AG20443 (cell line): ENCODE measurements around the gene STK35.

ENCODE experiments used
- DNase-seq: peaks from one replicate; pipeline ENCODE4 v3.0.0; 2012; ENCODE audit warnings: low spot score, mixed read lengths

Gene STK35

GRCh38 chr20:2101057-2101864 is at the start of gene STK35:
Gene STK35, plus strand, starts transcription at chr20:2101827. Its CDS starts 55 bp downstream, at chr20:2101882.
- DNase-seq, result peak; percentile 87

GRCh38 chr20:2051946-2052345 is 49.7 kb upstream of the STK35 start:
- DNase-seq, result no peak

GRCh38 chr20:2052741-2053140 is 48.9 kb upstream of the STK35 start:
- no peak for DNase-seq

- no peak for DNase-seq
Measured at GRCh38 chr20:2053615-2054014, 48.0 kb upstream of the STK35 start.

- no peak for DNase-seq
Measured at GRCh38 chr20:2054911-2055310, 46.7 kb upstream of the STK35 start.

DNA sequence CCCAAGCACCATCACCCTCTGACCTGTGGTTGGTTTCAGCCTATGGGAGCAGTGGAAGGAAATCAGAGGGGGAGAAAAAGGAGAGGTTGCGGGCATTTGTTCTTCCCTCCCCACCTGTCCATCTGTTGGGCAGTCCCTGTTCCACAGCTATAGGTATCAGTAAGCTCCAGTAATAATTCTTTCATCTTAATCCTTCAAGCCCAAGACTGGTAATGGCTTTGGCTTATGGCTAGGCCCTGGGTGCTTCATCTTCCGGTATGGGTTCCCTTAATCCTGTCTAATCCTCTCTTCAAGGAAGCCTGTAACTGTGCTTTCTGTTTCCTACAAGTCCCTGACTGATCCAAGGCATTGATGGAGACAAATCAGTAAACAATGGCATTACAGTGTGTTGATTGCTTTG is 42.2 kb upstream of the STK35 start:
- DNase-seq, result no peak

DNA sequence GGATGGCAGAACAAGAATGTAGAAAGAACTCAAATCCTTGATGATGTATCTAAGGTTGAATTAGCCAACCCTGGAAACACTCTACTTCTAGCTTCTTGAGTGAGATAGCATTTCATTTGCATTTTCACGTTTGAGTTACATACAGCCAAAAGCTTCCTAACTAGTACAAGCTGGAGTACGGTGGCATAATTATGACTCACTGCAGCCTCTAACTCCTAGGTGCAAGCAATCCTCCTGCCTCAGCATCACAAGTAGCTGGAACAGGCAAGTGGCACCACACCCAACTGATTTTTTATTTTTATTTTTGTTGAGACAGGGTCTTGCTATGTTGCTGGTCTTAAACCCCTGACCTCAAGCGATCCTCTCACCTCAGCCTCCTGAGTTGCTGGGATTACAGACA is 36.5 kb upstream of the STK35 start:
- no peak for DNase-seq

DNA sequence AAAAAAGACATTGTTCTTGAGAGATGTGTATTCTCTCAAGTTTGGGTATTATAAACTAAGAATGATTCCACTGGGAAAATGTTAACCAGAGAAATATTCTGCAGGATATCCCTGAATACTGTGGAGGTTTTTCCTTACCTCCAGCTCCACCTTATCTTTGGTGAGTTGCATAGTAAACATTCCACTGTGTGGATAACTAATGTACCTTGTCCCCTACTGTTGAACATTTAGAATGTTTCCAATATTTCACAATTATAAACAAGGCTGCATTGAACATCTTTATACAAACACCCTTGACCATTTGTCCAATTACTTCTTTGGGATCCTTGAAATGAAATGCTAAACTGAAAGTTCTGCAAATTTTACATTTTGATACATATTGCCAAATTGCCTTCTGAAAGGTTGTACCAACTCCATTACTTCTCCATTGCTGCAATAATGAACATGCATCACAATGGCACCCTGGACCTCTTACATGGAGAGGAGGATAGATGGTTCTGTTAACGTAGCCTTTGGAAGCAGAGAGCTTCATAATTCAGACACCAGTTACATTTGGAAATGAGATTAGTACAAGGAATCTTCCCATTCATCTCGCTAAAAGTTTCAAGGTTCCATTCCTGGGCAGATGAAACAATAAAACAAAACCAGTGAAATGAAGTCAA is 35.0 kb upstream of the STK35 start:
- no peak for DNase-seq

GRCh38 chr20:2080532-2081224 is 20.9 kb upstream of the STK35 start:
- no peak for DNase-seq

DNA sequence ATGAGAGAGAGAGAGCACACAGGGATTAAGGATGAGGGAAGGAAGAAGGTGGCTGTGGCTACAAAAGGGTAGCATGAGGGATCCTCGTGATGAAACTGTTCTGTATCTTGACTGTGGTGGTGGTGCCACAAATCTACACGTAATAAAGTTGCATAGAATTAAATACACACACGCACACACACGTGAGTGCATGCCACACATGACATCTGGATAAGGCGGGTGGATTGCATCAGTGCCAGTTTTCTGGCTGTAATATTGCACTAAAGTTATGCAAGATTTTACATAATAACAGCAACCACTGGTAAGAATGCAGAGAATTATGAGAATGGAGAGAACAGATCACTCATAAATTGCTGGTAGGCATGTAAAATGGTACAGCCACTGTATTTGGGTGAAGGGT is 16.9 kb upstream of the STK35 start:
- peak; percentile 53 for DNase-seq

GRCh38 chr20:2086177-2086979 is 15.2 kb upstream of the STK35 start:
- peak; percentile 43 for DNase-seq

DNA sequence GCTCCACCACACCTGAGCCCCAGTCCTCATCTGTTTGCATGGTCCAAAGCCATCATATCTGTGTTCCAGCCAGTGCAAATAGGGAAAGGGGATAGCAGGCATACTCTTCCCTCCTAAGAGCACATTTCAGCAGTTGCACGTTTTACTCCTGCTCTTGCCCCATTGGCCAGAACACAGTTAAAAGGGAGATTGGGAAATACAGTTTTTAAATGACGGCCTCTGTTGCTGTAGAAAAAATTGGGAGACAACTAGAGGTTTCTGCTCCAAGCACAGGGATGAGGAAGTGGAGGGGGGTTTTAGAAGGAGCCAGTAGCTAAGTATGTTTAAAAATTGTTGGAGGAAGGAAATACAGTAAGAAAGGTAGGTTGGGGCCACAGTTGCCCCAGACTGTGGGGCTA is 14.6 kb upstream of the STK35 start:
- DNase-seq, result no peak

DNA sequence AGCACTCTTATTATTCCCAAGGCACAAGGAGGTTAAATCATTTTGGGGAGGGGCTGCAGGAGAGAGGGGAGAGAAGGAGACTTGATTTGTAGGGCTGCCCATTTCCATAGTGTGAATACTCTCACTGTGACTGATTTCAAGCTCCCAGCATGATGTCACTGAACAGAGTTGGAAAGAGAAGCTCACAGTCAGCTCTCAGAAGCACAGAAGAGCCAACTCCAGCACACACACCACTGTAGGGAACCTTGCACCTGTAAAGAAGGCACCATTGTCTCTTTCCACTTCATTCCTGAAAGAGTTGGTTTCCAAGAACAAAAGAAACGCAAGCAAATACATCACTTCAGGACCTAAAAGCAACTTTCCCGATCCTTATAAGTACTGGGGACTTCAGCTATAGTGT is 12.7 kb upstream of the STK35 start:
- DNase-seq, result no peak

DNA sequence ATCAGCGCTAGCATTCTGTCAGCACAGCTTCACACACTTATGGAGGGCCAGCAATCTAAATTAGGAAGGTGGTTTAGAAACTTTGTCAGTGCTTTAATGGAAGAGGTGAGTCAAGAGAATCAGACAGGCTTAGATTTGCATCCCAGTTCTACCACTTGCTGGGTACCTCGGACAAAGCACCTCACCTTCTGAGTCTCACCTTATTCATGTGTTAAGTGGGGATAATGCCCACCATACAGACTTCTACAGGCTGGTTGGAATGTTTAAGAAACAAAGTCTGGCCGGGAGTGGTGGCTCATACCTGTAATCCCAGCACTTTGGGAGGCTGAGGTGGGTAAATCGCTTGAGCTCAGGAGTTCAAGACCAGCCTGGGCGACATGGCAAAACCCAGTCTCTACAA is 12.2 kb upstream of the STK35 start:
- no peak for DNase-seq

DNA sequence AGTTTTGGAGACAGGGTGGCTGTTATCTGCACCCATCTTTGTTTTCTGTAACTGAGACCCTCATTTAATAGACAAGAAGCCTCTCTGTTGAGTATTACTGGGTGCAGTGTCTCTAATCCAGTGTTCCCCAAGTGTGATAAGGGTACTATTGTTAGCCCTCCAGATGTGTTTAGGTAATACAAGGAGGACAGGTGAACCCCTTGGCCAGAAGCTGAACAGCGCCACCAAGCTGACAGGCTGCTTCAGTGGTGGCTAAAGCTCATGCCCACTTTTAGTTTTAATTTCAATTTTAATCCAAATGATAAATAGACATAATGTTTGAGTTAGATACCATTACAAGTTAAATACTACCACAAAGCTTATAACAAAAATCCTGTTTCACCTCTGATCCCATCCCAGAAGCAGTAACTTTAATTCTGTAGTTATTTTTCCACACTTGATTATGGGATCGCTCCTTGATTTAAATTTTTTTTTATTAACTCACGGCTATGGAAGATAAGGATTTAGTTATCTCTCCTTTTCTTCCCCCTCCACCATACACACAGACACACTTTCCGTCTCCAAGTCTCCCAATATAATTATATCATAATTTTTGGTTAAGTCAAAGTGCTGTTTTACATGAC is 8.4 kb upstream of the STK35 start:
- DNase-seq, result no peak

- no peak for DNase-seq
Measured at GRCh38 chr20:2093883-2094282, 7.7 kb upstream of the STK35 start.

DNA sequence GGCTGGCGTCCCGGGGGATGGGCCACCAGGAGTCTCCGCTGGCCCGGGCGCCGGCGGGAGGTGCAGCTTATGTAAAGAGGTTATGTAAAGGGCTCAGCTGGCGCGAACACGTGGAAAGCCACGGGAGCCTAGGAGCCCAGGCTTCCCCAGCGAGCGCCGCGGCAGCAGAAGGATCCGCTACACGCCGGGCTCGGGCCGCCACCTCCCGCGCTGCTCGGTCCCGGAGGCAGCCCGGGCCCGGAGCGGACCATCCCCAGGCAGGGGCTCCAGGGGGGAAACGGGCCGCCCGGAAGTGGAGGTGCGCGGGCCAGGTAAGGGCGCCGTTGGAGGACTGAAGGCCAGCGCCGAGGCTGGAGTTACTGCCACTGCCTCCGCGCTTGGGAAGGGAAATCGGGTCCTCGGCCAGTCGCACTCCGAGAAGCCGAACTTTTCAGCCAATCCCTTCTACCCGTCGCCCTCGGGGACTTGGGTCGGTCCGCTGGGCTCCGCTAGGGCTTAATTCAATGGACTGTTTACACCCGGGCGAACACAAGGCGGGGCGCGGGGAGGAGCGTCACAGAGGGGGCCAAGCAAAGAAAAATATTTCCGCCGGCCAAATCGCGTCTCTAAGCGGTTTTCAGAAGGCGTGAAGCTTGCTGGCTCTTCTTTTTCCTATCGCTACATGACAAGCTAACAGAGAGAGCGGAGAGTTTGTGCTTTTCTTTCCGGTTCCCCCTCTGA is 398 bp downstream of the STK35 start:
- peak; percentile 94 for DNase-seq

DNA sequence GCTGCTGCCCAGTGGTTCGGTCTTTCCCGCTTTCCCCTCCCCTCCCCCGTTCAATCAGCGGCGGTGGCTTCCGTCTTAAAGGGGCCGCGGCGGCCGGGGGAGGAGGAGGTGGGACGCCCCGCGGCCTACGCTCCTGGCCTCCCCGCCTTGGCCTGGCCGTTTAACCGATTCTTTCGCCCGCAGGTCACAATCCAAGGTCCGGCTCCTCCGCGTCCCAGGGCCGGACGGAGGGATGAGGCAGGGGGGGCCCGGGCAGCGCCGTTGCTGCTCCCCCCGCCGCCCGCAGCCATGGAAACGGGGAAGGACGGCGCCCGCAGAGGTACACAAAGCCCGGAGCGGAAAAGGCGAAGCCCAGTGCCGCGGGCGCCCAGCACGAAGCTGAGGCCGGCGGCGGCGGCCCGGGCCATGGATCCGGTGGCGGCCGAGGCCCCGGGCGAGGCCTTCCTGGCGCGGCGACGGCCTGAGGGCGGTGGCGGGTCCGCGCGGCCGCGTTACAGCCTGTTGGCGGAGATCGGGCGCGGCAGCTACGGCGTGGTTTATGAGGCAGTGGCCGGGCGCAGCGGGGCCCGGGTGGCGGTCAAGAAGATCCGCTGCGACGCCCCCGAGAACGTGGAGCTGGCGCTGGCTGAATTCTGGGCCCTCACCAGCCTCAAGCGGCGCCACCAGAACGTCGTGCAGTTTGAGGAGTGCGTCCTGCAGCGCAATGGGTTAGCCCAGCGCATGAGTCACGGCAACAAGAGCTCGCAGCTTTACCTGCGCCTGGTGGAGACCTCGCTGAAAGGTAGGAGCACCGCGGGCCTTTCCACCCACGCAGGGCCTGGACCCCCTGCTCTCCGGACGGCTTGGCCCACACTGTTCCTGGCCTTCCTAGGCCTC is 1.2 kb downstream of the STK35 start:
- DNase-seq, result peak; percentile 94

DNA sequence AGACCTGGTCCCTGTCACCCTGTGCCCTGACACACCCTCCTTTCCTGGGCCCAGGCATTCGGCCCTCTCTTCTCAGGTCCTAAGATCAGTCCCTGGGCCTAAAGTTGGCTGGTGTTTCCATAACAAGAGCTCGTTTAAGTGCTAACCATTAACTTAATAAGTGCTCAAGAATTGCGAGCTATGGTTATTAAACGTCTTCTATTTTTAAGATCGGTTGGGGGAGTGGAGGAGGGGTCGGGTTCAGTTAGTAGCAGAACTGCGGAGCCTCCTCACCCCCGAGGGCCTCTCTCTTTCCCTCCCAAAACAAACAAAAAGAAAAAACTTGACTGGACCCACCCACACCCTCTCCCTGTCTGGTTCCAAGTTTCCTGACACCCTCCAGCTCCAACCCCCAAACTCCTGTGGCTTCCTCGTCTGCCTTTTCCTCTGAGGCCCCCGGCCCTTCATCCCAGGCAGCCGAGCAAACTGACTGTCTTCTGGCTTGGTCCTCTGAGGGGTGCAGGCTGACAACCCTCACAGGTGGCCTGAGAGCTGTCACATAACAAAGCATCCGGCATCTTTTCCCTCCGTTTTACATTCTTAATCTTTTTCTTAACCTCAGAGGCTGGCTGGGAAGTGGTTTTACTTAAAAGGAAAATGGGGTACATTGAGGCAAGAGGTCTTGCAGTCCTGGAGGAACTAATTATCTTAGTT is 2.0 kb downstream of the STK35 start:
- no peak for DNase-seq
